Activated CD4-positive, CD25-positive, alpha-beta regulatory T cell (primary cell): ENCODE measurements around the gene CCDC88B.

Experiments used
- DNase-seq, 4 experiments: peaks; one replicate each; lab custom pipeline; 2025; lab: John Stamatoyannopoulos, UW

CCDC88B gene

DNA sequence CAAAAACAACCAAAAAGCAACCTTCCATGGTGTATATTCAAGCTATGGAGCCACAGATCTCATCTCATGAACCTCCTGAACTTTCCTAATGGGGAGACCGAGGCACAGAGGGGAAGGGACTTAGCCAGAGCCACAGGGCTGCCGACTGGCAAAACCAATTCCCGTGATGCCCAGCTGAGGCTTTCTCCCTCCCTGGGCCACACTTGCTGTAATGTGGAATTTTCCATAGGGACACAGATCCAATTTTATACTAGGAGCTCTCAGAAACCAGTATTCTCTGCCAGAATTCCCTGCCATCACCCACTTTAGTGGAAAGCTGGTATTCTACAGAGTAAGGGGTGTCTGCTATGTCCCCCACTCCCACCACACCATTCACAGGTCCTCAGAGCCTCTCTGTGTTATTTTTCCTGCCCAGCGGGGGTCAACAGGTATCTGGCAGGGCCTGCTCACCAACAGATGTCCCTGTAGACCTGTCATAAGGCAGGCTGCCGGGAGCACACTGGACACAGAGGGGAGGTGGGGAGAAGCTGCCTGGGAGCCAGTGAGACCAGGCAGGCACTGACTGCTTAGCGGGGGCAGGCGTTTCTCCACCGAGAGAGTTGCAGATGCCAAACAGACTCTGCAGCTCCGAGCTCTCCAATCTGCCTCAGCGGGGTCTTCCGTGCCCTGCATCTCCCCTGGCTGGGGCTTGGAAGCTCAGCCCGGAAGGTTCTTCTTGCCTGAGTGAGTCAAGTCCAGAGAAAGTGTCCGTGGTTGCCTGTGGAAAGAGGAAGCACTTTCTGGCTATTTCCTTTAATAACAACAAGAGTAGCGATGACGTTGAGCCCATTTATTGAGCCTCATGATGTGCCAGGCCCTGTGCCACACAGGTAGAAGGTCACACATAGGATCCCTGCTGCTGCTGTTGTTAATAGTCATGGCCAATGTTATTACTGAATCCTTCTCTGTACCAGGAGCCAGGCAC is 45.3 kb downstream of the CCDC88B start:
- DNase-seq: no peak

DNA sequence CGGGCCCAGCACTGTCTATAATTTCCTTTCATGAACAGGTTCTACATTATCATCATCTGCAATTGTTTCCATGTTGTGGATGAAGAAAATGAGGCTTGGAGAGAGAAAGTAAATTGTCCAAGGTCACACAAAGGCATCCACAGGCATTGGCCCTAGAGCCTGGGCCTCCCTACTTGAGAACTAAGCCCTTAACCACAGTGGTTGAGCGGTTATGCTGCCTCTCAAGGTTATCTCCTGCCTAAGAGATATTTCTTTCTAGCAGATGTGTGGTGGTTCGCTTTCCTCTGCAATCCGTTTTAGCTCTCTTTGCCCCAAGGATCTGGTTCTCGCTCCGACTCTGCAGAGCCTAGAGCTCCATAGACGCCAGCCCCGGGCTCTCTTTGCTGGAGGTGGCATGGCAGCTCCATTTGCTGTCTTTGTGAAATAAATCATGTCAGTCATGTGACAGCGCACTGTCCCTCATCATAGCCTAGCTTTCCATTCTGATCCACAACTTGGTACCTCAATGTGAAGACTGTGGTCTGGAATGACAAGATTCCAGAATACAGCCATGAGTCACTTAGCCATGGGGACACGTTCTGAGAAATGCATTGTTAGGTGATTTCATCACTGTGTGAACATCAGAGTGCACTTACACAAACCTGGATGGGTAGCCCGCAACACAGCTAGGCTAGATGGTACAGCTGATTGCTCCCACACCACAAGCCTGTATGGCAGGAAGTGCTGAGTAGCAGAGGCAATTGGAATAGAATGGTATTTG is 46.1 kb downstream of the CCDC88B start:
- no peak for DNase-seq

- DNase-seq: no peak
These were observed 47.9 kb downstream of the CCDC88B start for GRCh38 chr11:64387916-64388315.

DNA sequence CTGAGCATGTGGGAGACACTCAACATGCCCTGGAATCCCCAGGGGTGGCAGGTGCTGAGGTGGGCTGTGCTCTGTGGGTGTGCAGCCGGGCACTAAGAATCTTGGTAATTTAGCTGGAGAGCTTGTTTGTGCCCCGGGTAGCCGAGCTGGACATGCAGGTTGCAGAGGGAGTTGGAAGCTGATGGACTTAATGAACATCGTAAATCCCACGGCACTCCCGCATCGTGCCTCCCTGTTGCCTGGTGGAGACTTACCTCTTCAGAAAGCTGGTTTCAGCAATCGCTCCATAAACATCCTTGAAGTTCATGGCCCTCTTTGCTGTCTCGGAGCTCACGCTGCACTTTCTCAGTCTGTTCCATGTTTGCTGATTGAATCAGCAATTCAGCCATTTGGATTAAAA is 48.9 kb downstream of the CCDC88B start:
- DNase-seq: no peak

- no peak for DNase-seq
These were observed 49.8 kb downstream of the CCDC88B start for GRCh38 chr11:64389851-64390250.

DNA sequence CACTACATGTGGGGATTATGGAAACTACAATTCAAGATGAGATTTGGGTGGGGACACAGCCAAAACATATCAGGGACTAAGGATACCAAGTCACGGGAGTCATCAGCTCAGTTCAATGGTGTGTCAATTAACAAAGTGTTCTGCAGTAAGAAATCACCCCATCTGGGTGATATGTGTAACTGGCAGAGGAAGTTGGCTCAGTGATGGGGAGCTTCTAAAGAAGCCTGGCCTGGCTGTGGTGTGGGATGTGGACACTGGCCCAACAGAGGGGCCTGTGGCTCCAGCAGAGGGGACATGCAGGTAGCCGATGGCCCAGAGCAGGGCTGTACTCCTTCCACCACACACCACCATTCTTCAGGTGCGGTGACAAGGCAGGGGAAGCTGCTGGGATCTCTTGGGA is 50.6 kb downstream of the CCDC88B start:
- no peak for DNase-seq

- DNase-seq: no peak
These were observed 51.8 kb downstream of the CCDC88B start for GRCh38 chr11:64391839-64392238.

DNA sequence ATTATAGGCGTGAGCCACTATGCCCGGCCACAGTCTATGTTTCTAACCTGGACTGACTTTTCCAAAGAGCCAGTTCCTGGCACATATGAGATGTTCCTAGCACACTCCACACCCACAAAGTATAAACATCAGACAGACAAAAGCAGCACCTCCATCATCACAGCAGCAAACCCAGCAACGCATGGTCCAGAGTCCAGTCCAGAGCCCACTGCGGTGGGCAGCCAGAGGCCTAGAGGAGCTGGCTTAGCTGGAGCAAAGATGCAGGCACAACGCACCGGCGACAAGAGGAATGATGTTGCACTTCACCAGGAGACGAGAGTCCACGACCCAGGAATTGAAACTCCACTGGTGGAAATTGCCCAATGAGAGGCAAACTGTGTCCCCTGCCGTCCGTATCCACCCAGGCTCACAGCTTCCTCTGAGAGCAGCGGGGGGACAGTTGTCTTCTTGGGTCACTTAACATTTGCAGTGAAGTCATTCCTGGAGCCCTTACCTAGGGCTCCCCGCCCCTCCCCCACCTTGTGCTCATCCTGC is 55.6 kb downstream of the CCDC88B start:
- no peak for DNase-seq

- no peak for DNase-seq
These were observed 56.1 kb downstream of the CCDC88B start for GRCh38 chr11:64396079-64396591.

DNA sequence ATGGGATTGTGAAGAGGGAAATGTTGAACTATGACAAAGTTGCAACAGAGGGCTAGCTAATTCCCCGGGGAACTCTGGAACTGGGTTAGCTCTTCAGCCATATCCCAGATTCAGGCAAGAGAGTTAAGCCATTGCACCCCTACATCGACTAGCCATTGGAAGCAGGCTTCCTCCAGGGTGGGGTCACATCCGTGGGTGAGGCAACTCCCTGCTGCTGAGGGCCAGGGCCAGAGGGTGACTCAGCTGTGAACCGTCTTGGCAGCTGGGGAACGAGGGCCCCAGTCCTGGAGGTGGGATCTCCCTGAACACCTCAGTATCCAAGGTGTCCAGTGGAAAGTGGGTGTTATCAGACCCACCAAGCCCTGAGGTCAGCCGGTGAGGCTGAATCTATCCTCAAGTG is 60.1 kb downstream of the CCDC88B start:
- no peak for DNase-seq

GRCh38 chr11:64400667-64401066 is 60.7 kb downstream of the CCDC88B start:
- no peak for DNase-seq

- no peak for DNase-seq
These were observed 61.8 kb downstream of the CCDC88B start for GRCh38 chr11:64401775-64402174.

- no peak for DNase-seq
These were observed 63.1 kb downstream of the CCDC88B start for GRCh38 chr11:64403106-64403505.

DNA sequence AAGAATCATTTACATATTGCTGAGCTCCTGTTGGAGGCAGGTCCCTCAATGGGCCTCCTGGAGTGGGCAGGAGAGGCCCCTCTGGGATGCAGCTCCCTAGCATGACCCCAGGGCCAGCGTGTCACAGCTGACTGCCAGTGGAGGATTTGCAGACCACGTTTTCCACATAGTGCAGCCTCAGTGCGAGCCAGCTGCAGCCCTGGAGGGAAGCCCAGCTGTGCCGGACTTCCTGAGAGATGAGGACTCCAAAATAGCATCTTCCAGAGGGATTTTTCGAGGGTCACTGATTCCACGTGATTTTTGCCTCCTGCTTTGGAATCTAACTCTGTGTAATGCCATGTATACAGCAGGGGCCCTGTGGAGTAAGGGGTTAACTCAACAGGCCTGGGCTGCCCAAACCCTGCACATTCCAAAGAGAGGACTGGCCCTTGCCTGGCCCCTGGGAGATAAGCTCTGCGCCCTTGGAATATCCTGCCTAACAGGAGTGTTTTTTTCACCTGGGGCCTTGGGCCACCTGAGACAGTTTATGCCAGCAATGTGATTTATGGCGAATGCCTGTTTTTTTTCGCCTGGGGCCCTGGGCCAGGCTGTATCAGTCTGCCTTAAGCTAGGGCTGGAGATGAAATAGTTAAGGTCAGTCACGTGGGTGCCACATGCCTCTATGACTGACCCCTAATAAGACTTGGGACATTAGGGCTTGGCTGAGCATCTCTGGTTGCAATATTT is 66.4 kb downstream of the CCDC88B start:
- no peak for DNase-seq
